ENCODE data around the gene UBN1. TPM values are rescaled to one million over a fixed set of nuclear protein-coding genes. Genes with fewer than 3 reads are reported as not detected.

Gene UBN1
- total RNA-seq, 1 donor from 2014 or later, result 39.4 TPM

- no peaks in the 10 kb centered on the region for H3K4me1 Mint-ChIP-seq (ENCODE audit: unreplicated experiment)
- no peak for DNase-seq (ENCODE audit: extremely low spot score, unreplicated experiment)
- H3K36me3 Mint-ChIP-seq, result peaks cover 23% of the 10 kb centered on the region
- H3K27ac Mint-ChIP-seq, result no peak overlapping the region
- no peak overlapping the region for H3K4me3 Mint-ChIP-seq
- no peaks in the 10 kb centered on the region for H3K9me3 Mint-ChIP-seq
- TF ChIP-seq CTCF (conservative IDR thresholded peaks at IDR 0.05), result no peak
- no peaks in the 10 kb centered on the region for H3K27me3 Mint-ChIP-seq
These were observed 25.8 kb downstream of the UBN1 start for GRCh38 chr16:4873091-4873490.

- TF ChIP-seq CTCF (conservative IDR thresholded peaks at IDR 0.05), result no peak
- Mint-ChIP-seq H3K27me3 (no peaks in the 10 kb centered on the region), H3K27ac (peak overlapping the region; percentile 43), H3K36me3 (peaks cover 27% of the 10 kb centered on the region), H3K4me1 (ENCODE audit: unreplicated experiment) (no peaks in the 10 kb centered on the region), H3K4me3 (no peak overlapping the region), H3K9me3 (no peaks in the 10 kb centered on the region)
- DNase-seq (ENCODE audit: extremely low spot score, unreplicated experiment), result no peak
These were observed 27.4 kb downstream of the UBN1 start for GRCh38 chr16:4874666-4875065.

GRCh38 chr16:4876646-4877379 is 29.5 kb downstream of the UBN1 start:
- Mint-ChIP-seq H3K27ac (peak overlapping the region; percentile 63), H3K36me3 (peaks cover 21% of the 10 kb centered on the region)
- no peak for TF ChIP-seq CTCF (conservative IDR thresholded peaks at IDR 0.05)

GRCh38 chr16:4877380-4877685 is 30.1 kb downstream of the UBN1 start:
- Mint-ChIP-seq H3K4me1 (ENCODE audit: unreplicated experiment) (peaks cover 5% of the 10 kb centered on the region), H3K27ac (peak overlapping the region; percentile 63), H3K9me3 (no peaks in the 10 kb centered on the region), H3K4me3 (no peak overlapping the region), H3K36me3 (peaks cover 23% of the 10 kb centered on the region), H3K27me3 (no peaks in the 10 kb centered on the region)
- TF ChIP-seq CTCF (conservative IDR thresholded peaks at IDR 0.05), result no peak
- DNase-seq (ENCODE audit: extremely low spot score, unreplicated experiment), result no peak

More at GRCh38 chr16:4876646-4877379, 29.5 kb downstream of the UBN1 start:
- no peaks in the 10 kb centered on the region for H3K27me3 Mint-ChIP-seq
- H3K9me3 Mint-ChIP-seq, result no peaks in the 10 kb centered on the region
- DNase-seq (ENCODE audit: extremely low spot score, unreplicated experiment), result no peak
- no peaks in the 10 kb centered on the region for H3K4me1 Mint-ChIP-seq (ENCODE audit: unreplicated experiment)
- H3K4me3 Mint-ChIP-seq, result no peak overlapping the region

- H3K27me3 Mint-ChIP-seq, result no peaks in the 10 kb centered on the region
- peaks cover 31% of the 10 kb centered on the region for H3K36me3 Mint-ChIP-seq
- peaks cover 13% of the 10 kb centered on the region for H3K4me1 Mint-ChIP-seq (ENCODE audit: unreplicated experiment)
- no peak overlapping the region for H3K4me3 Mint-ChIP-seq
- no peak for DNase-seq (ENCODE audit: extremely low spot score, unreplicated experiment)
- no peak overlapping the region for H3K27ac Mint-ChIP-seq
- no peaks in the 10 kb centered on the region for H3K9me3 Mint-ChIP-seq
- TF ChIP-seq CTCF (conservative IDR thresholded peaks at IDR 0.05), result no peak
These were observed 31.8 kb downstream of the UBN1 start for GRCh38 chr16:4879049-4879448.
